GM12873 (cell line): ENCODE results near the gene DAB1.

Experiments used
- TF ChIP-seq, protein P1 (sequence below): IDR thresholded peaks from 2 replicates; pipeline ENCODE4 v1.5.1; 2012; ENCODE audit warnings: low read depth, mild to moderate bottlenecking, moderate library complexity, low read length, control low read depth; ENCODE audit not compliant: insufficient read depth; ENCODE audit errors: missing control alignments

Gene DAB1

DNA sequence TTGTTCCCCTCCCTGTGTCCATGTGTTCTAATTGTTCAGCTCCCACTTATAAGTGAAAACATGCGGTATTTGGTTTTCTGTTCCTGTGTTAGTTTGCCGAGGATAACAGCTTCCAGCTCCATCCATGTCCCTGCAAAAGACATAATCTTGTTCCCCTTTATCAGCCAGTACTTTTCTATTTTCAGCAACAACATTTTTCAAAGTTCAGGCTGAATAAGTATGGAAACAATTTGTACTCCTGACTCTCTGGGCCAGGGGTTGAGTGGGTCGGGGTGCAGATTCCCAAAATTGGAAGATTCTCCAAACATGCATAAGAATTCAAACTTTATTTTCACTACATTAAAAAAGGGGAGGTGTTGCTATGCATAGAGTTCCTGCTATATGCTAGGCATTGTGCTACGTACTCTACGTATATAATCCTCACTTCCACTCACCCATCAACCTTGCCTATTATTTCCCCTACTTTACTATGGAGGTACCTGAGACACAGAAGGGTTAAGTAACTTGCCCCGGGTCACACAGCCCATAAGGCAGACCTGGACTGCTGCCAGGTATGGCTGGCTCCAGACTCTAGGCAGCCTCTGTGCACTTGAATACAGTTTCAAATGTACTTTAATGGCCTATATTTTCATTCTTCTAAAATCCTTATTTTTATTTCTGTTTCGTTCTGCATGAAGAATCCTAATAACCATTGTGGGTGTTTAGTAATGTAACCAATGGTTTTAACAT is 341.0 kb downstream of the DAB1 start:
- TF ChIP-seq, protein P1, sequence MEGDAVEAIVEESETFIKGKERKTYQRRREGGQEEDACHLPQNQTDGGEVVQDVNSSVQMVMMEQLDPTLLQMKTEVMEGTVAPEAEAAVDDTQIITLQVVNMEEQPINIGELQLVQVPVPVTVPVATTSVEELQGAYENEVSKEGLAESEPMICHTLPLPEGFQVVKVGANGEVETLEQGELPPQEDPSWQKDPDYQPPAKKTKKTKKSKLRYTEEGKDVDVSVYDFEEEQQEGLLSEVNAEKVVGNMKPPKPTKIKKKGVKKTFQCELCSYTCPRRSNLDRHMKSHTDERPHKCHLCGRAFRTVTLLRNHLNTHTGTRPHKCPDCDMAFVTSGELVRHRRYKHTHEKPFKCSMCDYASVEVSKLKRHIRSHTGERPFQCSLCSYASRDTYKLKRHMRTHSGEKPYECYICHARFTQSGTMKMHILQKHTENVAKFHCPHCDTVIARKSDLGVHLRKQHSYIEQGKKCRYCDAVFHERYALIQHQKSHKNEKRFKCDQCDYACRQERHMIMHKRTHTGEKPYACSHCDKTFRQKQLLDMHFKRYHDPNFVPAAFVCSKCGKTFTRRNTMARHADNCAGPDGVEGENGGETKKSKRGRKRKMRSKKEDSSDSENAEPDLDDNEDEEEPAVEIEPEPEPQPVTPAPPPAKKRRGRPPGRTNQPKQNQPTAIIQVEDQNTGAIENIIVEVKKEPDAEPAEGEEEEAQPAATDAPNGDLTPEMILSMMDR, result no peak

DNA sequence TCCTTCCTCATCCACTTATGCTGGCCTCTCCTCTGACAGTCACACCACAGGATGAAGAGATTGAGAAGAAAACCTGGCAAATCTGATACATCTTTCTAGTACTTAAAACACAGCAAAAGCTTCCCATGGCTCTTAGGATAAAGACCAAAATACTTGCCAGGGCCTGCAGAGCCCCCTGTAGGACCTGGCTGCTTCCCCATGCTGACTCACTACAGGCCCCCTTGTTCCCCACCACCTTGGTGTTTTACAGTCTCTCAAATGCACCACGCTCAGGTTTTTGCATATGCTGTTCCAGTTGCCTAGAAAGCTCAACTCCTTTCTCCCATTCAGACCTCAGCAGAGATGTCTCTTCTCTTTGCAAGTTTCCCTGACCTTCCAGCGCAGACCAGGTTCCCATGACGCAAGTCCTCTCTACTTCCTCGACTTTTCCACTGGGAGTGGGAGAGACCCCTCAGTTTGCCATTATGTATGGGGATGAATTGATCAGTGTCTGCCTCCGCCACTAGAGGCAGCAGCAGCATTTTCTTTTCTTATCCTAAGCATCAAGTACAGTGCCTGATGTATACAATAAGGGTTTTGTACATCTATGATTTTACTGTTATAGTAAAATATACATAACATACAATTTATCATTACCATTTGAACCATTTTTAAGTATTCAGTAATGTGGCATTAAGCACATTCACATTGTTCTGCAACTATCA is 344.3 kb downstream of the DAB1 start:
- TF ChIP-seq, protein P1, result peak; percentile 56

DNA sequence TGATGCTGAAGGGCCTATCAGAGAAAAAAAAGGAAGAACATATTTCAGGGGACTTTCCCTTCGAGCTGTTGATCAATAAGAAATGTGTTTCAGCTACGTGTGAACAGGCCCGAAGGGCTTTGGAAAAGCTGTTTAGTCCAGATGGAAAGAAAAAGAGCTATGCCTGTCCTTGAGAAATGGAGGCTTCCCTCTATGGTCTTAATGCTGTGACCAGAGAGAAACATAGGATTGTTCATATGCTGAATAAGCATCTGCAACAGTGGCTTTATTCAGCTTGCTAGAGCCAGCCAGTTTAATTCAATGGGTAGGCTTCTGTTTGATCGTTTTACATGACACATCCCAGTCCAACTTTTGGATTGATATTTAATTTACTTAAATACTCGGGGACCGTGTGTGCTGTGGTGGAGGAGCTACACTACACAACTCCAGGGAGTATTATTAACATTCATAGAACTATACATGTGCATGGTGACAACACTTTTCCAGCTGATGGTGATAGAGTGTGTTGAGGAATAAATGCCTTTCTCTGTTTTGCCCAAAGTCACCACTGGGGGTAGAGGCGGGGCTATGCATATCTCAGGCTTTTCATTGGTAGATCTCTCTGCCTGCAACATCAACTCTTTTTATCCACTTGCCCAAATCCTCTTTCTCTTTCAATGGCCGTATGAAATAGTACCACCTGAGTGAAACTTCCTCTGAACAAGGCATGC is 351.3 kb downstream of the DAB1 start:
- TF ChIP-seq, protein P1, result peak; percentile 39

DNA sequence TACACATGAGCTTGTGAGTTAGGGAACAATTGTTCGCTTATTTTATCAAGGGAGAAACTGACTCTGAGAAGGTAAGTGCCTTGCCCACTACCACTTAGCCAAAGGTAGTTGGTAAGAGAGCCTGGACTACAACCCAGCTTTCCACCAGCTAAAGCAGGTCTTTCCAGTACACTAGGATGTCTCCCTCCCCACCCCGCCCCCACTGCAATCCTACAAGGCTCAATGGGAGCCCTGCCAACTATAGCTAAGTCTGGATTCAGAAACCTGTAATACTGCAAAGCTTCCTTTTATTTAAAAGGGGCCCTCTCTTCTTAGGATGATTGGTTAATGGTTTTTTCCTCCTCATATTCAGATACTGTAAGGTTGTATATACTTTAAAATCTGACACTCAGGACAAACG is 356.0 kb downstream of the DAB1 start:
- TF ChIP-seq, protein P1, result no peak

DNA sequence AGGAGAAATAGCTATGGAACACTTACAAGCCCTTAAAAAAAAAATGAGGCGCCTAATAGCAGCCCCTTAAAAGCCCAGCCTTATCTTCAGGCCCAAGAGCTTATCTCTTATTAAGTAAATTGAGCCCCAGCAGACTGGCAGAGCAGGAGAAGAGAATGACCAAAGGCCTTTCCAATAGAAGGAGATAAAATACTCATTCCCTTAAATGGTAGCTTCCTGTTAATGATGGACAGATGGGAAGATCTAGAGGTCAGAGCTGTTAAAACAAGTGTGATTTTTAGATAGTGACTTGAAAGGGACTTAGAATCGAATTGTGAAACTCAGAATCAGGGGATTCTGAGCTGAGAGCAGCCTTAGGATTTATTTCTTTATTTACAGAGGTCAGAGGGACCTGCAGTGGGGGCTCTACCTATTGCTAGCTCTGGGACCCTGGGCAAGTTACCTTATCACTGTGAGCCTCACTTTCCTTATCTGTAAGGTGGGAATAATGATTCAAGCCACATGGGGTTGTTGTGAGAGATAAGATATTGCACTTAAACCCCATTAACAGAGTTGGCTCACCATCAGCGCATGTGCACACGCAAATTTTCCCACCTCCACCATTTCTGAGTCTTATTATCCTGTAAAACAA is 356.8 kb downstream of the DAB1 start:
- TF ChIP-seq, protein P1, result no peak

DNA sequence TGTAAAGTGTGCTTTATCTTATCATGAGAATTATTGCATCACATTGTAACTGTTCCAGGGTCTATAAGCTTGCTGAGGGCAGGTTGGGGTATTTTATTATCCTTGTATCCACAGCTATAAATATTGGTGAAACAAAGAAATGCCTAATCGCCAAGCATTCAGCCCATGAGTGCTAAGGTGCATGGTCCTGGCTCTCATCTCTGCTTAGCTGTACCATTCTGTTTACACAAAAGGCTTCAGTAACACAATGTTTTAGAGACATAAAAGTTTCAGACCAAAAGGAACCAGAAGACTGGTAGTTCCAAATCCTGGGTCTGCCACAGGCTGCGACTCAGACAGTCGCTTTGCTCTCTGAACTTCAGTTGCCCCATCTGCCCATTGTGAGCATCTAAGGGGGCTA is 358.4 kb downstream of the DAB1 start:
- TF ChIP-seq, protein P1, result no peak
